Measurements from ENCODE around the gene SPNS3. TPM values are rescaled to one million over a fixed set of nuclear protein-coding genes. Genes with fewer than 3 reads are reported as not detected.

The SPNS3 gene
- total and polyA plus RNA-seq, 2 of the 8 experiments (the other 6 are each of a cell fraction or from before 2014, with no cell fraction given): not detected

- Histone ChIP-seq H3K4ac (replicated peaks; ENCODE audit: insufficient read length, low read depth, low read length) (no peak overlapping the region), H2BK12ac (ENCODE audit: low read depth, low read length) (no peak overlapping the region), H3K18ac (ENCODE audit: extremely low read depth, low read length) (no peak overlapping the region), H3K14ac (ENCODE audit: insufficient read length) (no peak overlapping the region), H2BK15ac (ENCODE audit: low read length) (no peak overlapping the region), H3K79me2 (ENCODE audit: control insufficient read depth in 1 of 2, insufficient read depth in 2 of 2, low read length in 2 of 2) (no peaks in the 10 kb centered on the region), H3K27me3 (replicated peaks in 1 of 4; ENCODE audit: control insufficient read depth in 3 of 4, extremely low read depth in 1 of 4, insufficient read depth in 3 of 4, low read length in 3 of 4) (no peaks in the 10 kb centered on the region; a peak in 1 of 7 replicates), H3K9me3 (ENCODE audit: insufficient read depth in 2 of 2, low read depth in 1 of 2, low read length in 1 of 2) (no peaks in the 10 kb centered on the region), H3K4me2 (ENCODE audit: insufficient read depth in 1 of 2, low read depth in 2 of 2, low read length in 2 of 2) (no peak overlapping the region), H4K20me1 (replicated peaks in 1 of 2; ENCODE audit: control insufficient read depth in 1 of 2, insufficient read depth in 2 of 2, low read length in 2 of 2) (no peaks in the 10 kb centered on the region), H3K4me3 (ENCODE audit: extremely low read depth in 1 of 4, insufficient read depth in 2 of 4, low read depth in 3 of 4, low read length in 4 of 4) (no peak overlapping the region), H2BK20ac (ENCODE audit: low read length) (no peak overlapping the region), H2AFZ (ENCODE audit: low read length) (no peak overlapping the region), H2BK120ac (replicated peaks; ENCODE audit: low read depth, low read length) (no peak overlapping the region), H2AK5ac (ENCODE audit: low read depth, low read length) (no peak overlapping the region), H3K23me2 (ENCODE audit: low read depth, low read length) (peaks cover 2% of the 10 kb centered on the region; the same call in 1 of the 2 replicates), H3K4me1 (replicated peaks in 1 of 4; ENCODE audit: control insufficient read depth in 3 of 4, insufficient read depth in 4 of 4, low read length in 3 of 4) (peaks cover 0 to 2% (median 0%) of the 10 kb centered on the region in 4 experiments; a peak in 2 of 7 replicates), H3K27ac (ENCODE audit: low read depth, low read length) (no peak overlapping the region), H4K5ac (ENCODE audit: insufficient read length, low read depth, low read length) (no peak overlapping the region), H3K23ac (ENCODE audit: insufficient read length) (no peak overlapping the region), H3K36me3 (ENCODE audit: control insufficient read depth in 2 of 4, insufficient read depth in 4 of 4, low read length in 3 of 4) (no peaks in the 10 kb centered on the region), H3K79me1 (ENCODE audit: low read depth, low read length) (no peaks in the 10 kb centered on the region), H4K8ac (ENCODE audit: extremely low read depth, insufficient read depth, low read length) (no peak overlapping the region), H2BK5ac (ENCODE audit: low read depth, low read length) (no peak overlapping the region), H4K91ac (replicated peaks; ENCODE audit: insufficient read length, low read length) (no peak overlapping the region), H3K9ac (replicated peaks in 1 of 4; ENCODE audit: extremely low read depth in 1 of 4, low read depth in 3 of 4, low read length in 3 of 4) (no peak overlapping the region), H3K56ac (replicated peaks; ENCODE audit: insufficient read length, low read depth, low read length) (no peak overlapping the region)
- ChIA-PET CTCF (ENCODE audit: partially characterized antibody) (interaction anchor here (0.6 to 1.1 kb wide), 6 partner anchors 21 to 128 kb away, joined by 3 to 6 read pairs (median 4); no protein-coding TSS in a partner anchor), POLR2A (ENCODE audit: partially characterized antibody) (no interaction called here)
- no peak for FAIRE-seq
- no peak for DNase-seq (ENCODE audit: low read depth in 1 of 2, low spot score in 2 of 2)
- 93% methylated on average over 13 of the region's 14 CpGs; no CpG with 5 or more reads in 1 of the 2 experiments for WGBS, 2 experiments (ENCODE audit: extremely low coverage in 1 of 2, insufficient coverage in 1 of 2, insufficient read length in 1 of 2, insufficient replicate concordance in 2 of 2, low coverage in 1 of 2, low lambda C conversion rate in 2 of 2, missing lambda C conversion rate in 1 of 2)
Observed at GRCh38 chr17:4450710-4451316, 17.1 kb downstream of the SPNS3 start.
